Left ventricle myocardium superior (tissue), 1 donor: ENCODE results near the gene PLXNA2. TPM values are rescaled to one million over a fixed set of nuclear protein-coding genes. Genes with fewer than 3 reads are reported as not detected.

Experiments
- ATAC-seq: fragments of 200-7000 bp; cut with Tn5 transposase; one replicate; pipeline ENCODE4 v1.9.1; 2020; ENCODE audit warnings: mild to moderate bottlenecking, moderate library complexity
- DNase-seq: peaks from one replicate; pipeline ENCODE4 v3.0.0-alpha.2; 2020
- intact Hi-C: fragments of 100-400 bp; cut with micrococcal nuclease; formaldehyde crosslinking; loops from one replicate; pipeline ENCODE4 v1.11.0; 2022
- total RNA-seq: library from RNA; stranded (reverse); fragmentation: NEBNext Ultra II Directional; extraction: Animal tissue kit (Norgen Biotek cat#: 25700); gene quantifications from one replicate; pipeline ENCODE4 v1.2.1, GENCODE V29; 2021
- donor health status: DM: no; HTN: yes; CAD: no; lungs with severe emphysema.

The PLXNA2 gene
- total RNA-seq, 1 donor from 2014 or later, result 12.1 TPM

DNA sequence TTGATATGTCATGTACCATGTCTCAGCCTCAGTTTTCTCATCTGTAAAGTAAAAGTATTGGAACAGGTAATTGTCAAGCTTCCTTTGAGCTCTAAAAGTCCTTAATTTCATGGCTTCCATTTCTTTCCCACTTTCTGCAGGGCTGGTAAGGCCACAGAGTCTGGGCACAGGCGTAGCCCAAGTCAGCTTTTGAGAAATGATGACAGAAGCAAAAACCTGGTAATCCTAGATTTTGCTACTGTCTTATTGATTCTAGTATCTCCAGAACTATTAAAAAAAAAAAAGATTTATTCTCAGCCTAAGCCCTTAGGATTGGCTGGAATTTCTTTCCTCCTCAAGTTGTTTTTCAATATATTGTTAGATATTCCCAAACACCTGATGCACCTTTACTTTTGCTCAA is 31.3 kb downstream of the PLXNA2 start:
- no peak for DNase-seq
- intact Hi-C loops, result no loop called here
- ATAC-seq, result no peak

GRCh38 chr1:208211921-208212843 is 32.0 kb downstream of the PLXNA2 start:
- ATAC-seq (peak; percentile 12), DNase-seq (peak; percentile 46)
- intact Hi-C loops, result no loop called here

- intact Hi-C loops, result no loop called here
- DNase-seq (no peak), ATAC-seq (no peak)
These were observed 34.1 kb downstream of the PLXNA2 start for GRCh38 chr1:208209896-208210589.

DNA sequence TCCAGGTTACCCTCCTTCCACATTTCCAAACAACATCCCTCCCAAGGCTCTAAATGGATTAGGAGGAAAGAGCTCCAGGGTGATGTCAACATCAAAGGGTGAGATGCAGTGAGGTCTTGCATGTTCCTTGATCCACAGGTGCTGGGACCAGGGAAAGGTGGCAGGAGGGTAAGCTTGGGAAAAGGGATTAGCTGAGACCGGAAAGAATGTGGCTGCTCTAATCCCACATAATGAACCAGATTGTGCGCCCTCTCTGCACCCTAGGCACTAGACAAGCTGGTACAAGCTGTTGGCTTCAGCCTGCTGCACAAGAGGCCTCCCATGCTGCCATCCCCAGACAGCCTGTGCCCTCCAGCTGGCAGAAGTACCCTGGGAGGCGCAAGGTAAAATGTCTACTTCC is 34.9 kb downstream of the PLXNA2 start:
- ATAC-seq, result peak; percentile 13
- intact Hi-C loops, result no loop called here
- no peak for DNase-seq

DNA sequence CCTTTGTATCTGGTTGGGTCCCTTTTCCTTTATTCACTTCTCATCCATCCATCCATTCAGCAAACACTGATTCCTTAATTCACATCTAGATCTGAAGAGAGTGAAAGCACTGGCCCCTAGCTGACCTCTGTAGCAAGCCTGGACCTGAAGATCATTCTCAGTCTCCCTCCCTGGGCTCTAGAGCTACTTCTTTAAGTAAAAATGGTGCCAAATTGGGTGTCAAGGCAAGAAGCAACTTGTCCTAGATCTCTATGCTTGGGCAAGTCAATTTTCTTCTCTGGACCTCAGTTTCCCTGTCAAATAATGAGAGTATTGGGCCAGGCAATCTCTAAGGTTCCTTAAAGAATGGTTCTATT is 36.1 kb downstream of the PLXNA2 start:
- DNase-seq, result no peak
- intact Hi-C loops, result no loop called here
- ATAC-seq, result no peak

GRCh38 chr1:208207388-208208131 is 36.6 kb downstream of the PLXNA2 start:
- intact Hi-C loops, result no loop called here
- peak; percentile 52 for DNase-seq

DNA sequence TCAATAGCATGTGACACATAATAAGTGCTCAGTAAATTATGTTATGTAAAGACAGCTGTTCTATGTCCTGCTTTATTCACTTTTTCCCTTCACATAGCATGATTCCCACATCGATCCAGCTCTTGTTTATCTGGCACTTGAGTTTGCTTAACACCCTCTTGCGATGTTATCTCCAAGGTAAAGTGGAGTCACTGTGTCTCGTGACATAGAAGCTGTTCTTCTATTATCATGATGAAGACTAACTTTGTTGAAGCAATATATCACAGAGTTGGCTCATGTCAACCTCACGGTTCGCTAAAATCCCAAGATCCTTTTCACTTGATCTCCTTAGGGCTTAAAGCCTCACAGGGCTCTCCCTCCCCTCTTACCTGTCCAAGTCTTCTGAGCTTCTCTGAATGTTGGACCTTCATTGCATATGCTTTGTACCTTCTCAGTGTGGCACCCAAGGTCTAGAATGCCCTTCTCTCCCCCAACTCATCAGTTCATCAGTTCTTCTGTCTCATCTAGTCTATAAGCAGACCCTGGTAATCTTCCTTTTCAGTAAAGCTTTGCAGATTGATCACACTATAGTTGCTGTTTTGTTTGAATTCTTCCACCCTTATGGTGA is 38.0 kb downstream of the PLXNA2 start:
- ATAC-seq, result no peak
- DNase-seq, result no peak
- intact Hi-C loops, result no loop called here

More at GRCh38 chr1:208207388-208208131, 36.6 kb downstream of the PLXNA2 start:
- ATAC-seq, result peak; percentile 73

DNA sequence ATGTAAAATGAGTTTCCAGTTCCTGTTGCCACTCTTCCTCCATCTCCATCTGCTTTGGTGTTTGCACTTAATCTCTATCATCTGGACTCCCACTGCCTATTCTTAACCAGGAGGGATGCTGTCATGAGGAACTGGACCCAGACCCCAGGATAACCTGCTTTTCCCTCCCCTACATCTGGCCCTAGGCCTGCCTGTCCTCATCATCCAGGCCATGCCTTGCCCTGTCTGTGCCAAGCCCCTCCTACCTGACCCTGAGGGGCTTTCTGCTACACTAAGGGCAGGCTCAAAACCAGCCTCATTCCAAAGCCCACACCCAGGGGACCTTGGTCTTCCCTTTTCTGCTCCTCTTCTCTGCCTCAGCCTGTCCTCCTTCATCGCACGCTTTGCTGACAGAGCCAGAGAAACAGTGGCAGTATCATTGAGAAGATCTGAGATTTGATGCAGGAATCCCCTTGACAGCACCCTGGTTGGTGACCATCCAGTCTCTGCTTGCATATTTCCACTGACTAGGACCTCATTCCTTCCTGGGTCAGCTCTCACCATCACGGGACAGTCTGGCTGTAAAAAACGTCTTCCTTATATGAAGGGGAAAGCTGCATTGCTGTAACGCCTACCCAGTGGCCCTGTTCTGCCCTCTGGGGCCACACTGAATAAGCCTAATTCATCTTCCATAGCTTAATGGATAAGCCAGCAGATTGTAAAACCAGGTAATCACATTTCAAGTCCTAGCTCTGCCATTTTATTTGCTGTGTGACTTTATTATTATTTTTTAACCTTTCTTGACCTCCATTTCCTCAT is 38.8 kb downstream of the PLXNA2 start:
- no peak for ATAC-seq
- DNase-seq, result no peak
- intact Hi-C loops, result no loop called here

GRCh38 chr1:208204779-208205178 is 39.4 kb downstream of the PLXNA2 start:
- DNase-seq (no peak), ATAC-seq (no peak)
- intact Hi-C loops, result no loop called here

DNA sequence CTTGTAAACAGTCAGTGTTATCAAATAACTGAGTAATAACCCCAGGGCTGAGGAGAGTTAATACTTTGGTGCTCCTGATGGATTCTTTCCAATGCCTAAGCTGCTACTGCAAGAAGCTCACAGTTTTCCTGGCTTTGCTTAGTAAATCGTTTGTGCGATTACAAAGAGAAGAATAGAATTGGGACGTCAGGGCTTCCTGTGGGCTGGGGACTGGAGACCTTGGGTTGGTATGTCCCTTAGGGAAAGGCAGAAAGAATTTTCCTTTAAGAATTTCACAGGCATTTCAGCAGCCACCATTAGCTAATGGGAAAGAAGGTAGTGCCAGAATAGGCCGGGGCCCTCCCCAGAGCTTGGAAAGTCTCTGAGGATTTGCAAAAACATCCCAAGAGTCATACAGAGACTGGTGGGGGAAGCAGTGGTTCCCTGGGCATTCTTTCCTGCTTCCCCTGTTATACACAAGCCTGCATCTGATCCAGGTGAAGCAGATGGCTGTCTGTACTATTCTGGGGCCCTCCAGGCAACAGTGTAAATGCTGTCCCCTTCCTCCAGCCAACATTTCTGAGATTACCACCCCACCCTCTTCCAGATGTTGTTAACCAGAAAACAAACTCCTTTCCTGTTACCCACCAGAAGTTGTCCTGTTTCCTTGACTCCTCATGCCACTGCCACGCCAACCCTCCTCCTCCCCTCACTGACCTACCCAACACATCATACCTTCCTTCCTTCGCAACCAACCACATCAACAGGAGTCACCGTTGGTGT is 40.2 kb downstream of the PLXNA2 start:
- DNase-seq (no peak), ATAC-seq (peak; percentile 11)
- intact Hi-C loops, result no loop called here

- intact Hi-C loops, result no loop called here
- peak; percentile 16 for ATAC-seq
- peak; percentile 73 for DNase-seq
These were observed 40.9 kb downstream of the PLXNA2 start for GRCh38 chr1:208203127-208203847.

GRCh38 chr1:208202333-208202995 is 41.7 kb downstream of the PLXNA2 start:
- ATAC-seq (no peak), DNase-seq (no peak)
- intact Hi-C loops, result no loop called here

DNA sequence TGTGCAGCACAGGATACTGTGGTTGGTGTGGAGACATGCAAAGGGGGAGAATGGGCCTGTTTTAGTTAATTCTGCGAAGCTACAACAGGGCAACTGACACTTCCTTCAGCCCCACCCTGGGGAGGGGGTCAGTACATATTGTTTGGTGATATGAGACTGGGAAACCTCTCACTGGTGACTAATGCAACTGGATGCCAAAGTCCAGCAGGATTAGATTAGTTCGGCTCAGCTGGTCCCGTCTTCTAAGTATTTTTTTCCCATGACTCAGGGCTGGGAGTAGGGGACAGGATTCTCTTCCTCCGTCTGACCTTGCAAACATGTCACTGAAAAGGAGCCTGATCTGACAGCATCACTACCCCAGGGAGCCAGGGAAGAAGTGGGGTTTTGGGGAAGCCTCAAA is 43.0 kb downstream of the PLXNA2 start:
- peak; percentile 78 for ATAC-seq
- intact Hi-C loops, result no loop called here
- no peak for DNase-seq

DNA sequence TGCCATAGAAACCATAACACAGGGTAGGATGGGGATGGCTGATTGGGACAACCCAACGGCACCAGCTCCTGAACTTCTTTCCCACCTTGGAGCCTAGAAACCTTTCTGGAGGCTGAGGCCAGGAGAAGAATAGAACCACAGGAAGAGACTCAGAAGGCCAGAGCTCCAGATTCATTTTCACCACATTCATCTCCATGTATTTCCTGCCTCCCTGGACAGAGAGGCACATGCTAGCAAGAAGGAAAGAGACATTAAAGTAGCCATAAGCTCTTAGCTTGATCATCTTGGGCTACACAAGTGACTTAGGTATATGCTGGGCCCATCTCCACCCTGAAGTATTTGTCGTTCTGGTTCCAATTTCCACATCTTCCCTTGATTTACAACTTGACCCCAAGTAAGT is 44.1 kb downstream of the PLXNA2 start:
- intact Hi-C loops, result no loop called here
- ATAC-seq (no peak), DNase-seq (no peak)

DNA sequence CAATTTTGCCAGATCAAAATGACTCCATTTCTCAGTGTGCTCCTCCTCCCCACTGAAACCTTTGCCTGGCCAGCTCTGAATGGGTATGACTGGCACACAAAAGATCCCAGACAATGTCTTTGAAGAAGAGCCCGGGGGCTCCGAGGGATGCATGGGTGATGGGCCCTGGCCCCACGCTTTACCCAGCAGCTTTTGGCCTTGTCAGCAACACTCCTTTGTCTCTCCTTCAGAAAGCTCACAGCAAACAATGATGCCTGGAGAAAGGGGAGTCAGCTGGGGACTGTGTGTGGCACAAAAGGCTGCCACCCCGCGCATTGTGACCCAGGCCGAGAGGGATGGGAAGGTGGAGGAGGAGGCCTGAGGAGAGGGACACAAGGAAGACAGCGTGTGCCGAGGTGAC is 45.9 kb downstream of the PLXNA2 start:
- no peak for ATAC-seq

GRCh38 chr1:208194944-208195343 is 49.2 kb downstream of the PLXNA2 start:
- no peak for ATAC-seq
- intact Hi-C loops, result no loop called here
- DNase-seq, result no peak

More for the DNA sequence above, 45.9 kb downstream of the PLXNA2 start:
- intact Hi-C loops, result no loop called here
- no peak for DNase-seq

DNA sequence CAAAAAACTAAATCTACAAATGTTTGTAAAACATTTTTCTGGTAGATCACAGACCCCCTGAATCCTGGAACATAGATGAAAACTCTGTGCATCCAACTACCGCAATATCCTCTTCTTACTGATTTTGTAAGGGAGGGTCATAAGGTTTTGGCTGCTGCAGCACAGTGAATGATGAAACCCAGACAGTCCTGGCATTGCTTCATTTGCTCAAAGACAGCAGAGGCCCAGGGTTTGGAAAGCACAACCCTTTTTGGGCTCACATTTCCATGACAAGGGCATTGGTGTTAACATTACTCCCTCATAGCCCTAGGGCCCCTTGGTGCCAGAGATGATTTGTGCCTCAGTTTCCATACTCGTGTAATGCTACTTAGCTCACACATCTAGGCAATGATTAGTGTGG is 51.2 kb downstream of the PLXNA2 start:
- no peak for DNase-seq
- peak; percentile 72 for ATAC-seq
- intact Hi-C loops, result no loop called here
